HG03575 (cell line): Measurements from ENCODE around the gene ZNF287.
A peak's percentile ranks its signal among the peaks of the same experiment; 100 is the strongest.
"Not testable (repeated sequence)": the region's sequence is repeated elsewhere in the genome, so short reads cannot be mapped to it uniquely, and the experiment has no call there.

Experiments
- ATAC-seq: cut with Tn5 transposase; IDR thresholded peaks from one replicate; pipeline ENCODE4 v1.9.1; 2021; ENCODE audit not compliant: unreplicated experiment, insufficient number of reproducible peaks, low FRiP score; ENCODE audit errors: extremely low read depth

ZNF287 gene

GRCh38 chr17:16568541-16569357 is at the start of gene ZNF287:
TSS of gene ZNF287 (minus strand) at chr17:16569204. CDS start at chr17:16567731, 1,473 bp downstream.
- peak; percentile 72 for ATAC-seq

- no peak for ATAC-seq
Observed at GRCh38 chr17:16617481-16618060, 48.6 kb upstream of the ZNF287 start.

GRCh38 chr17:16599537-16599936 is 30.5 kb upstream of the ZNF287 start:
- no peak for ATAC-seq

DNA sequence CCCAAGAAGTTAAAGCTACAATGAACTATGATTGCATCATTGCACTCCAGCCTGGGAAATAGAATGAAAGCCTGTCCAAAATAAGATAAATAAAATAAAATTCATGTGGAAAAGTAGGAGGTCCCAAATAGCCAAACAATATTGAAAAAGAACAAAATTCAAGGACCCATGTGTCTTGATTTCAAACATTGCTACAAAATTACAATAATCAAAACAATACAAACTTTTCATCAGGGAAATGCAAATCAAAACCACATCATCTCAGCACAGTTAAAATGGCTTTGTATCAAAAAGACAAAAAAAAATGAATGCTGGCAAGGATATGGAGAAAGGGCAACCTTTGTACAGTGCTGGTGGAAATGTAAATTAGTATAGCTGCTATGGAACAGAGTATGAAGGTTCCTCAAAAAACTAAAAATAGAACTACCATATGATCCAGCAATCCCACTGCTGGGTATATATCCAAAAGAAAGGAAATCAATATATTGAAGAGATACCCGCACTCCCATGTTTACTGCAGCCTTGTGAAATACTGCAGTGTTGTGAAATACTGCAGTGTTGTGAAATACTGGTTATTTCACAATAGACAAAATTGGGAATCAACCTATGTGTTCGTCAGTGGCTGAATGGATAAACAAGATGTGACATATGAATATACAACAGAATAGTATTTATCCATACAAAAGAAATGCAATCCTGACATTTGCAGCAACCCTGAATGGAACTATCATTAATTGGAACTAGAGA is 24.5 kb upstream of the ZNF287 start:
- no peak for ATAC-seq

DNA sequence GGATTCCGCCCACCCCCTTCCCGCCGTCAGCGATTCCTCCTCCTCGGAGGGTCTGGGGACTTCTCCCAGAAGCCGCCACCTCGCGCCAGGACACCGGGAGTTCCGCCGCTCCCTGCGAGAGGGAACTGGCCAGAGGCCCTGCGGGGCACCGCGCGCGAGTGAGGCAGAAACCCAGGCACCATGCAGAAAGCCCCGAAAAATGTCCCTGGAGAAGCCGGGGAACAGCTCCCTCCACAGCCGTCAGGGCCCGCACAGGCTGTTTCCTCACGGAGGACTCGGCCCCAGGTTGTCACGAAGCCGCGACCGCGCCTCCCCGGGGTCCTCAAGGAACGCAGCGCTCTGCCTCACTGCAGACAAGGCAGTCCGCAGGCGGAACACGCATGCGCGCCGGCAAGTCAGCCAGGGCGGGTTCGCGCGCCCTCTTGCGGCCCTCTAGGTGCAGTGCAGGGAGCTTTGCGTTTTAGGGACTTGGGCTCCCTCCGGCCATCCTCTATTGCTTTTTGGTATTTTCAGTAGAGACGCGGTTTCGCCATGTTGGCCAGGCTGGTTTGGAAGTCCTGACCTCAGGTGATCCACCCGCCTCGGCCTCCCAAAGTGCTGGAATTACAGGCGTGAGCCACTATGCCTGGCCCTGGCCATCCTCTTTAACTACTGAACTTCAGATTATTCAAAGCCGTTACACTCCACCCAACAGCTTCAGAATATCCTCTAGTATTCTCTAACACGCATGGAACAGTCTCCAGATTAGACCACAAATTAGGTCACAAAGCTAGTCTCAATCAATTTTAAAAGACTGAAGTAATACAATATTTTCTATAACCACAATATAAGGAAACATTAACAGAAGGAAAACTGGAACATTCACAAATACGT is 20.3 kb upstream of the ZNF287 start:
- no peak for ATAC-seq

DNA sequence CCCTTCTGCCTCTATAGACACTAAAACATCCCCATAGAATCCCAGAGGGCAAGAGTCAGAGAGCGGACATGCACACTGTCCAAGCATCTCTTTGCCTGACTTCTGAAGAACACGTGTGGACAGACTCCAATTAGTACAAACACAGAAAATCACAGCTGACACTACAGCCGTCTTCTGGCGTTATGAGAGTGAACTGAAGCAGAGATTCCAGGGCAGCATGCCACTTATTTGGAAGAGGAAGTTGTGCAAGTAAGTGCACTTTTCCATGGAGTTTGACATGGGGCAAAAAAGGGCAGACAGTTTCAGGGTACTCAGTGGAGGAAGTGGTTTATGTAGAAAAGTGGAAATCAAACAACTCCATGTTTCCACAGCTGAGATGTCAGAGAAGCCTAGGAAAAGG is 16.8 kb upstream of the ZNF287 start:
- ATAC-seq: no peak

GRCh38 chr17:16584273-16584995 is 15.4 kb upstream of the ZNF287 start:
- no peak for ATAC-seq

DNA sequence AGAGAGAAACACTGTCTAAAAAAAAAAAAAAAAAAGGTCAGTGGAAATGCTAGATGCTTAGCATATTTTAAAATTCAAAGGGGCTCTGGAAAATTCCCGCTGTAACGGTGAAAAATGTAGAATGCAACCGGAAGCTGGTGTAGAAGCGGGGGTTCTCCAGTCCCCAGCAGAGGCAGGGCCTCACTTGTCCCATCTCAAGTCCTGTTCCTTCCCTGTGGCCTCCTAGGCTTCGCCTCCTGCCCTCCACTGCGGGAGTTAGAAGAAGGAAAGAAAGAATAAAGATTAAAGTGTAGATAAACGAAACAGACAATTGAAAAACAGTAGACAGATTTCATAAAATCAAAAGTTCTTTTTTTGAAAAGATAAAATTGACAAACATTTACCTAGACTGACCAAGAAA is 14.8 kb upstream of the ZNF287 start:
- no peak for ATAC-seq

DNA sequence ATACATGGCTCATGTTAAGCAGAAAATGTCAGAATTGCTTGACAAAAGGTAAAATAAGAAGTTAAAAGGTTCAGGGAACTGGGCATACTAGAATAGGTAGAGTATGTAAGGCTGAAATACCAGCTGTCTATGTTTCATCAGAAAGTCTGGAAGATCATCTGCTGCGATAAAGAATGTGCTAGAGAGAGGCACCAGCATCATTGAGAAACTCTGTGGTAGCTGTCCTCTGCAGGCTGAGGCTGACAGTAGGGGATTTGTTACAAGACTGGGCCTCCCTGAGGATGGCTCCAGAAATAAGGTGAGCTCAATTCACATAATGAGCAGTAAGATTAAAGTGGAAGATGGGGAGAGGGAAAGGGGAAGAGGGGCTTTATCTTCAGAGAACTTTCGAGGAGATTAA is 4.5 kb upstream of the ZNF287 start:
- ATAC-seq: no peak

DNA sequence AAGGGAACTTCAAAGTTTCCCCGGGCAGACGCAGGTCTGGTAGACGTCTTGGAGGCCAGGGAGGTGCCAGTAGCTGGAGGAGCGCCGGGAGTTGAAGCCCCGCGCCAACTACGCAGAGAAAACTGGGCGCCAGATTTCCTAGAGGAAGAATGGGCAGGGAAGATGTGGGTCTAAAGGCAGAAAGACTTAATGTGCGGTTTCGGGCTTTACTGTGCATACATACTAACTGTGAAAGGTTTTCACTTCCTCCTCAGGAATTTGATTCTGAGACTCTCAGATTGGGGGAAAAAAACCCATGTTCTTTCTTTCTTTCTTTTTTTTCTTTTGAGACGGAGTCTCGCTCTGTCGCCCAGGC is 331 bp upstream of the ZNF287 start:
- ATAC-seq: peak; percentile 17

GRCh38 chr17:16552637-16553045 is 16.4 kb downstream of the ZNF287 start:
- no peak for ATAC-seq

DNA sequence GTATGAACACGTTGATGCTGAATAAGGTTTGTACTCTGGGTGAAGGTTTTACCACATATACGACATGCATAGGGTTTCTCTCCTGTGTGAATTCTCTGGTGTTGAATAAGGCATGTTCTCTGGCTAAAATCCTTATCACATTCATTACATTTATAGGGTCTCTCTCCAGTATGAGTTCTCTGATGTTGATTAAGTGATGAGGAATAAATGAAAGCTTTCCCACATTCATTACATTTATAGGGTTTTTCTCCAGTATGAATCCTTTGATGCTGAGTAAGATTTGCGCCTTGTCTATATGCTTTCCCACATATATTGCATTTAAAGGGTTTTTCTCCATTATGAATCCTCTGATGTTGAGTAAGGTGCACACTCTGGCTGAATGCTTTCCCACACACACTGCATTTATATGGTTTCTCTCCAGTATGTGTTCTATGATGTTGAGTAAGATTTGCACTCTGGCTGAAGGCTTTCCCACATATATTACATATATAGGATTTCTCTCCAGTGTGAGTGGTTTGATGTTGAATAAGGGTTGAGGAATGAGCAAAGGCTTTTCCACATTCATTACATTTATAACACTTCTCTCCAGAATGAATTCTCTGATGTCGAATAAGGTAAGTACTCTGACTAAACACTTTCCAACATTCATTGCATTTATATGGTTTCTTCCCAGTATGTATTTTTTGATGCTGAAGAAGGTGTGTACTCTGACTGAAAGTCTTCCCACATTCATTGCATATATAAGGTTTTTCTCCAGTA is 16.9 kb downstream of the ZNF287 start:
- ATAC-seq: no peak

GRCh38 chr17:16537130-16537458 is 31.9 kb downstream of the ZNF287 start:
- no peak for ATAC-seq

- ATAC-seq: no peak
Observed at GRCh38 chr17:16534236-16534635, 34.8 kb downstream of the ZNF287 start.

GRCh38 chr17:16529906-16530305 is 39.1 kb downstream of the ZNF287 start:
- ATAC-seq: no peak

GRCh38 chr17:16527298-16527697 is 41.7 kb downstream of the ZNF287 start:
- ATAC-seq: no peak

DNA sequence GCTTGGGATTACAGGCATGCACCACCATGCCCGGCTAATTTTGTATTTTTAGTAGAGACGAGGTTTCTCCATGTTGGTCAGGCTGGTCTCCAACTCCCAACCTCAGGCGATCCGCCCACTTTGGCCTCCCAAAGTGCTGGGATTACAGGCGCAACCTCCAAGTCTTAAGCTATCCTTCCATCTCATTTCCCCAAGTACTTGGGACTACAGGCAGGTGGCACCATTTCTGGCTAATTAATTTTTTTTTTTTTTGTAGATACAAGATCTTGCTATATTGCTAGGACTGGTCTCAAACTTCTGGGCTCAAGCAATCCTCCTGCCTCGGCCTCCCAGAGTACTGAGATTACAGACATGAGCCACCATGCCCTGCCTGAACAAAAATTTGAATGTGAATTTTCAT is 43.4 kb downstream of the ZNF287 start:
- ATAC-seq: not testable (repeated sequence)

GRCh38 chr17:16521070-16521727 is 47.8 kb downstream of the ZNF287 start:
- no peak for ATAC-seq
